NB4 (cell line): ENCODE results near the gene PBX1.

Experiments used
- CTCF ChIP-seq: IDR thresholded peaks from one replicate; pipeline ENCODE4 v1.5.1; 2012; ENCODE audit warnings: low read depth, low read length
- MAX ChIP-seq: IDR thresholded peaks from 2 replicates; pipeline ENCODE4 v1.6.1; 2011; ENCODE audit warnings: low read depth, low read length

GRCh38 chr1:164586591-164586990 is 27.6 kb downstream of the PBX1 start:
- no peak for TF ChIP-seq CTCF
- no peak for TF ChIP-seq MAX
